Lower lobe of right lung (tissue), 2 donors: ENCODE measurements around the gene EVL. TPM values are rescaled to one million over a fixed set of nuclear protein-coding genes. Genes with fewer than 3 reads are reported as not detected.

Experiments used
- ATAC-seq, 2 donors: fragments of 200-7000 bp; cut with Tn5 transposase; one replicate each; pipeline ENCODE4 v1.9.1; 2020 to 2022; ENCODE audit warnings: mild to moderate bottlenecking in 2 of 2, moderate library complexity in 2 of 2
- DNase-seq: peaks from one replicate; pipeline ENCODE4 v3.0.0-alpha.2; 2020
- H3K27ac ChIP-seq: fragments of 200-600 bp; one replicate; pipeline ENCODE4 v1.8.0; 2022
- H3K27me3 ChIP-seq: fragments of 200-600 bp; one replicate; pipeline ENCODE4 v1.8.0; 2022; ENCODE audit warnings: low read depth
- H3K36me3 ChIP-seq: fragments of 200-600 bp; one replicate; pipeline ENCODE4 v1.8.0; 2022; ENCODE audit warnings: mild to moderate bottlenecking
- H3K4me1 ChIP-seq: fragments of 200-600 bp; one replicate; pipeline ENCODE4 v1.8.0; 2022
- H3K4me3 ChIP-seq: fragments of 200-600 bp; one replicate; pipeline ENCODE4 v1.8.0; 2022; ENCODE audit warnings: mild to moderate bottlenecking
- H3K9me3 ChIP-seq: fragments of 200-600 bp; one replicate; pipeline ENCODE4 v1.8.0; 2022
- CTCF ChIP-seq: fragments of 200-600 bp; IDR thresholded peaks from one replicate; pipeline ENCODE4 v1.8.0; 2022; ENCODE audit warnings: antibody characterized with exemption, mild to moderate bottlenecking
- intact Hi-C: fragments of 100-400 bp; cut with DNase I; formaldehyde crosslinking; loops from one replicate; pipeline ENCODE4 v1.11.0; 2022
- total RNA-seq: library from RNA; stranded (reverse); fragmentation: NEBNext Ultra II Directional; extraction: Animal tissue kit (Norgen Biotek cat#: 25700); gene quantifications from one replicate; pipeline ENCODE4 v1.2.1, GENCODE V29; 2021
- donor health status: DM: no; HTN: yes; CAD: no; lungs with severe emphysema.

Gene EVL
- total RNA-seq, 1 donor from 2014 or later = 226 TPM

GRCh38 chr14:100051103-100051502 lies 14.1 kb upstream of the EVL start:
- Histone ChIP-seq H3K27me3 (no peaks in the 10 kb centered on the region), H3K4me3 (no peak overlapping the region), H3K4me1 (no peaks in the 10 kb centered on the region), H3K27ac (no peak overlapping the region), H3K9me3 (no peaks in the 10 kb centered on the region), H3K36me3 (no peaks in the 10 kb centered on the region)
- intact Hi-C loops = no loop called here
- no peak for TF ChIP-seq CTCF
- no peak for DNase-seq
- ATAC-seq = no peak

GRCh38 chr14:100051543-100051942 lies 13.7 kb upstream of the EVL start:
- no peak overlapping the region for H3K27ac ChIP-seq
- H3K36me3 ChIP-seq = no peaks in the 10 kb centered on the region
- intact Hi-C loops = no loop called here
- H3K27me3 ChIP-seq = no peaks in the 10 kb centered on the region
- H3K4me1 ChIP-seq = no peaks in the 10 kb centered on the region
- TF ChIP-seq CTCF = no peak
- DNase-seq (no peak), ATAC-seq (no peak)
- H3K9me3 ChIP-seq = no peaks in the 10 kb centered on the region
- no peak overlapping the region for H3K4me3 ChIP-seq

DNA sequence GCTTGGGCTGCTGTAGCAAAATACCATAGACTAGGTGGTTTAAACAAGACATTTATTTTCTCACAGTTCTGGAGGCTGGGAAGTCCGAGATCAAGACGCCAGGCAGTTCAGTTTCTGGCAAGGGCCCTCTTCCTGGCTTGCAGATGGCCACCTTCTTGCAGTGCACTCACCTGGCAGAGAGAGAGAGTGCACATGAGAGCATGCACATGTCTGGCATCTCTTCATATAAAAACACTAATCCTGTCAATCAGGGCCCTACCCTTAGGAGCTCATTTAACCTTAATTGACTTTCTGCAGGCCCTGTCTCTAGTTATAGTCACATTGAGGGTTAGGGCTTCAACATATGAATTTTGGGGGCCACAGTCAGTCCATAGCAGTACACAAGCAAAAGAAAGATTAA lies 12.4 kb upstream of the EVL start:
- H3K27ac ChIP-seq = no peak overlapping the region
- DNase-seq = no peak
- no peaks in the 10 kb centered on the region for H3K9me3 ChIP-seq
- H3K36me3 ChIP-seq = no peaks in the 10 kb centered on the region
- no peak for TF ChIP-seq CTCF
- no peaks in the 10 kb centered on the region for H3K4me1 ChIP-seq
- ATAC-seq = no peak
- no peak overlapping the region for H3K4me3 ChIP-seq
- no peaks in the 10 kb centered on the region for H3K27me3 ChIP-seq
- intact Hi-C loops = no loop called here

DNA sequence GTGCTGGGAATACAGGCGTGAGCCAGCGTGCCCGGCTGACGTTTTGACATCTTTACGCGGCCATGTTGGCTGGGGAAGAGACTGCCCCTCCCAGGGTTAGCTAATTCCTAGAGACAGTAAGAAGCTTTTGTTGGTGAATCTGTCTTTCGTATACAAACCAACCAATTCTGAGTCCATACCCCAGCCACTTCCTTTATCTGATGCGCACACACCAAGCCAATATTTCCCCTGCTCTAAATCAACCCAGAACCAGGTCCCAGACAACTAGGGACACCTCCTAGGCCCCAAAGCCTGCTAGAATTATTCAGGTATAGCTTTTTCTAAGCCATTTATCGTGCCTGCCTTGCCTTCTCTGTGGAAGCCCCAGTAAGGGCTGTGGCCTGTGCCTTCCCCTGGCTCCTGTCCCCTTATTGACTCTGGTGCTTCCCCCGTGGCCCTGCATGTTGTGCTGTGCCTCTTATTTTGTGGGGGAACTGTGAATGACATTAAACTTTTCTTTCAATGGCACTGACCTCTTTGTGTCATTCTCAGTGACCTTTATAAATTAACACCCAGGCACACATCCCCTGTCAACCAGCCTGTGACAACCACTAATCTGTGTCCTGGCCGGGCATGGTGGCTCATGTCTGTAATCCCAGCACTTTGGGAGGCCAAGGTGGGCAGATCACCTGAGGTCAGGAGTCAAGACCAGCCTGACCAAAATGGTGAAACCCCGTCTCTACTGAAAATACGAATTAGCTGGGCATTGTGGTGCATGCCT lies 10.7 kb upstream of the EVL start:
- Histone ChIP-seq H3K4me1 (peaks cover 12% of the 10 kb centered on the region), H3K9me3 (no peaks in the 10 kb centered on the region), H3K36me3 (no peaks in the 10 kb centered on the region), H3K27me3 (no peaks in the 10 kb centered on the region), H3K27ac (no peak overlapping the region), H3K4me3 (no peak overlapping the region)
- no peak for ATAC-seq
- TF ChIP-seq CTCF = no peak
- DNase-seq = no peak
- intact Hi-C loops = no loop called here

- H3K4me3 ChIP-seq = no peak overlapping the region
- H3K27ac ChIP-seq = no peak overlapping the region
- intact Hi-C loops = no loop called here
- H3K36me3 ChIP-seq = no peaks in the 10 kb centered on the region
- ATAC-seq (no peak), DNase-seq (no peak)
- H3K4me1 ChIP-seq = peaks cover 12% of the 10 kb centered on the region
- H3K9me3 ChIP-seq = no peaks in the 10 kb centered on the region
- no peaks in the 10 kb centered on the region for H3K27me3 ChIP-seq
- TF ChIP-seq CTCF = no peak
Observed at GRCh38 chr14:100056431-100056830, 8.8 kb upstream of the EVL start.
